Heart right ventricle (tissue), 16 donors: ENCODE data around the gene ALCAM. TPM values are rescaled to one million over a fixed set of nuclear protein-coding genes. Genes with fewer than 3 reads are reported as not detected.

Source experiments
- ATAC-seq, 8 donors: fragments of 200-7000 bp; cut with Tn5 transposase; one replicate each; pipeline ENCODE4 v1.9.1; 2020; ENCODE audit warnings: mild to moderate bottlenecking in 8 of 8, moderate library complexity in 8 of 8, moderate number of reproducible peaks in 1 of 8
- DNase-seq, 2 donors: peaks; one replicate each; pipeline ENCODE4 v3.0.0-alpha.2; 2020
- H3K27ac ChIP-seq, 10 donors: fragments of 200-600 bp; sonication (generic) in 2 of 10; one replicate each; pipeline versions ENCODE4 v1.5.0 to v1.8.0; 2020 to 2022; ENCODE audit warnings: mild to moderate bottlenecking in 3 of 10
- H3K27me3 ChIP-seq, 7 donors: fragments of 200-600 bp; one replicate each; pipeline ENCODE4 v1.8.0; 2021 to 2022; ENCODE audit warnings: mild to moderate bottlenecking in 2 of 7
- H3K36me3 ChIP-seq, 9 donors: fragments of 200-600 bp; sonication (generic) in 1 of 9; one replicate each; pipeline versions ENCODE4 v1.5.0 to v1.8.0; 2020 to 2022; ENCODE audit warnings: mild to moderate bottlenecking in 2 of 9
- H3K4me1 ChIP-seq, 9 donors: fragments of 200-600 bp; sonication (generic) in 1 of 9; one replicate each; pipeline versions ENCODE4 v1.5.0 to v1.8.0; 2020 to 2022; ENCODE audit warnings: mild to moderate bottlenecking in 4 of 9
- H3K4me3 ChIP-seq, 10 donors: fragments of 200-600 bp; sonication (generic) in 2 of 10; one replicate each; pipeline versions ENCODE4 v1.5.0 to v1.8.0; 2020 to 2022; ENCODE audit warnings: mild to moderate bottlenecking in 7 of 10, moderate library complexity in 2 of 10
- H3K9me3 ChIP-seq, 11 donors: fragments of 200-600 bp in 10 of 11; sonication (generic) in 2 of 11; one replicate each; pipeline versions ENCODE4 v1.5.0 to v1.8.0; 2013 to 2022; ENCODE audit warnings: mild to moderate bottlenecking in 2 of 11, control low read depth in 1 of 11, moderate library complexity in 1 of 11
- WGBS, 2 donors: extraction: QIAGEN DNeasy Blood & Tissue Kit; methylation state at CpG; one replicate each; pipeline ENCODE4 v1.1.7; 2013; ENCODE audit warnings: inconsistent platforms in 1 of 2; 5-methylcytosine and 5-hydroxymethylcytosine counted together
- intact Hi-C, 10 donors: fragments of 100-400 bp; cut with DNase I; formaldehyde crosslinking; loops; one replicate each; pipeline versions ENCODE4 v1.11.1 to v1.14.2; 2022
- polyA plus RNA-seq, 2 donors: library from polyadenylated mRNA; stranded (reverse); fragments of 200-250 nt; gene quantifications; one replicate each; pipeline ENCODE4 v1.2.3, GENCODE V29; 2013
- total RNA-seq, 10 donors: library from RNA; stranded (reverse); fragmentation: NEBNext Ultra II Directional in 3 of 10; extraction: Animal tissue kit (Norgen Biotek cat#: 25700) in 3 of 10; gene quantifications; one replicate each; pipeline versions ENCODE4 v1.2.1 to v1.2.4, GENCODE V29; 2021 to 2023
- TF ChIP-seq, protein P1 (sequence below), 9 donors: fragments of 200-600 bp; sonication (generic) in 2 of 9; IDR thresholded peaks; one replicate each; pipeline versions ENCODE4 v1.5.0 to v1.8.0; 2021 to 2022; ENCODE audit warnings: antibody characterized with exemption in 9 of 9, mild to moderate bottlenecking in 5 of 9, moderate library complexity in 1 of 9
- donor health status: Arrhythmogenic right ventricular cardiomyopathy.
- donor health status: ischemic (EF 13 %, LVEDD 7.1; RV severe dilation, severe dysfunction).
- donor health status: healthy with polysubstance abuse.
- donor health status: DM: no; HTN: yes; CAD: no.
- donor health status: DM: no; HTN: no; CAD: no.
- donor health status: ischemic (EF 25% LVEDD 6.9; RV normal size, moderate dysfunction).
- donor health status: ischemic (EF 25% LVEDD 5.7; RV mildly dilated, moderate dysfunction).
- donor health status: healthy.
- donor health status: DM: yes; HTN: yes; CAD: no.
- donor health status: Ischemic cardiomyopathy.
- donor health status: ischemic (EF 35%, LVEDD 5.7; RV mildly dilated, moderate dysfunction).
- donor health status: nonischemic (EF 11% LVEDD 7.7; RV severe dilation, severe dysfunction).
- donor health status: DM: yes; HTN: yes; CAD: no.
- donor health status: PGD.
- donor health status: ischemic (EF 29% LVEDD 5.4; RV normal size, mild dysfunction).
- donor health status: nonischemic (EF 23%, LVEDD 6.1; RV moderate dilation, normal function).

The ALCAM gene
- total and polyA plus RNA-seq, 12 donors = 1.3 to 23.9 (median 3.6) TPM

GRCh38 chr3:105369500-105370371, 3.0 kb downstream of the ALCAM start:
- intact Hi-C loops = loop anchor here in 6 of 10 donors (5.0 to 10.0 kb wide), 6 partner anchors 148 to 1097 kb away; no protein-coding TSS in a partner anchor
- Histone ChIP-seq H3K4me3 (peak overlapping the region; percentile 36 to 77 (median 62)), H3K36me3 (no peaks in the 10 kb centered on the region), H3K27me3 (peaks cover 0 to 6% (median 0%) of the 10 kb centered on the region in 7 donors), H3K4me1 (peaks cover 0 to 47% (median 34%) of the 10 kb centered on the region in 9 donors), H3K27ac (peak overlapping the region in 7 of 10 donors; percentile 29 to 83 (median 45)), H3K9me3 (no peaks in the 10 kb centered on the region)
- TF ChIP-seq, protein P1, sequence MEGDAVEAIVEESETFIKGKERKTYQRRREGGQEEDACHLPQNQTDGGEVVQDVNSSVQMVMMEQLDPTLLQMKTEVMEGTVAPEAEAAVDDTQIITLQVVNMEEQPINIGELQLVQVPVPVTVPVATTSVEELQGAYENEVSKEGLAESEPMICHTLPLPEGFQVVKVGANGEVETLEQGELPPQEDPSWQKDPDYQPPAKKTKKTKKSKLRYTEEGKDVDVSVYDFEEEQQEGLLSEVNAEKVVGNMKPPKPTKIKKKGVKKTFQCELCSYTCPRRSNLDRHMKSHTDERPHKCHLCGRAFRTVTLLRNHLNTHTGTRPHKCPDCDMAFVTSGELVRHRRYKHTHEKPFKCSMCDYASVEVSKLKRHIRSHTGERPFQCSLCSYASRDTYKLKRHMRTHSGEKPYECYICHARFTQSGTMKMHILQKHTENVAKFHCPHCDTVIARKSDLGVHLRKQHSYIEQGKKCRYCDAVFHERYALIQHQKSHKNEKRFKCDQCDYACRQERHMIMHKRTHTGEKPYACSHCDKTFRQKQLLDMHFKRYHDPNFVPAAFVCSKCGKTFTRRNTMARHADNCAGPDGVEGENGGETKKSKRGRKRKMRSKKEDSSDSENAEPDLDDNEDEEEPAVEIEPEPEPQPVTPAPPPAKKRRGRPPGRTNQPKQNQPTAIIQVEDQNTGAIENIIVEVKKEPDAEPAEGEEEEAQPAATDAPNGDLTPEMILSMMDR (IDR thresholded peaks at IDR 0.05) = peak in 8 of 9 donors; percentile 22 to 69 (median 56)
- 0 to 1% methylated on average over 22 of the region's 22 CpGs for WGBS, 2 donors
- peak in 6 of 8 donors; percentile 26 to 46 (median 38) for ATAC-seq
- peak; percentile 50 to 72 for DNase-seq

DNA sequence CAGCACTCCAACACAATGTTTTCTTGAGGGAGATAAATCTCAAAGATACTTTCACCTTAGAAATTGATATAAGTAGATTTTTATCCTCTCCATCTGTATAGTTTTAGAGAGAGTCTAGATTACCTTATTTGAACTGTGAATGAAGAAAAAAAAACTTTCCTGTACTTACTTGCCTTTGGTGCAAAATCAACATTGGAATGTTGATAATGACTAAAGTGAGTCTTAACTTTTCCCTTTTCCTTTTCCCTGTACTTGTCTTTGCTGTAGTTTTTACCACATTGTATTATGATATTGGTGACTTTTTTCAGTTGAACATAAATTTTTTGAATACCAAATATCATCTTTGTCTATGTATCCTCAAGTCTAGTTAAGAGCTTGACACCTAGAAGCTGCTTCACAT, 6.7 kb downstream of the ALCAM start:
- TF ChIP-seq, protein P1 (IDR thresholded peaks at IDR 0.05) = no peak
- ATAC-seq (no peak), DNase-seq (no peak)
- peaks cover 0 to 17% (median 12%) of the 10 kb centered on the region in 9 donors for H3K4me1 ChIP-seq
- H3K4me3 ChIP-seq = no peak overlapping the region
- H3K27ac ChIP-seq = no peak overlapping the region
- no peaks in the 10 kb centered on the region for H3K36me3 ChIP-seq
- H3K9me3 ChIP-seq = no peaks in the 10 kb centered on the region
- intact Hi-C loops = no loop called here
- no peaks in the 10 kb centered on the region for H3K27me3 ChIP-seq

- intact Hi-C loops = no loop called here
- TF ChIP-seq, protein P1 (IDR thresholded peaks at IDR 0.05) = no peak
- H3K27me3 ChIP-seq = no peaks in the 10 kb centered on the region
- no peak overlapping the region for H3K4me3 ChIP-seq
- no peaks in the 10 kb centered on the region for H3K4me1 ChIP-seq
- H3K9me3 ChIP-seq = no peaks in the 10 kb centered on the region
- no peaks in the 10 kb centered on the region for H3K36me3 ChIP-seq
- no peak for DNase-seq
- H3K27ac ChIP-seq = no peak overlapping the region
- 90 to 93% methylated on average over 8 of the region's 8 CpGs for WGBS, 2 donors
- no peak for ATAC-seq
Observed at GRCh38 chr3:105375750-105376511, 9.2 kb downstream of the ALCAM start.

DNA sequence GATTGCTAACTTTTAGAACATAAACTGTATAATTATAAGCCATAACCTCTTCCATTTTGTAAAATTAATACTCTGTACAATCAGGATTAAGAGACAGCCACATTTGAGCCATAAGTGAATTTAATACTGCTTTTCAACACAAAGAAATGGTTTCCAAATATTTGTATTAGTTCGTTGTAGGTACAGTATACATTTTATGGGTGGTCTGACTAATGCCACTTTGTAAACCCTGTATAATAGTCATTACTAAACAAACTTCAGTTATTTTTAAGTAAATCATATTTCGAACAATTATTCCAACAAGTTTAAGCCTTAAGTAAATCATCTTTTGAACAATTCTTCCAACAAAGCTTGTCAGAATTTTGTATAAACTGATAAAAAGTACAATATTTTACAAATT, 11.0 kb downstream of the ALCAM start:
- Histone ChIP-seq H3K36me3 (no peaks in the 10 kb centered on the region), H3K9me3 (no peaks in the 10 kb centered on the region), H3K4me1 (no peaks in the 10 kb centered on the region), H3K27ac (no peak overlapping the region), H3K4me3 (no peak overlapping the region), H3K27me3 (no peaks in the 10 kb centered on the region)
- WGBS, 2 donors = 91 to 92% methylated on average over 2 of the region's 2 CpGs
- intact Hi-C loops = no loop called here
- ATAC-seq = no peak
- TF ChIP-seq, protein P1 (IDR thresholded peaks at IDR 0.05) = no peak
- no peak for DNase-seq
